K562 (cell line): ENCODE measurements around the gene POLR1A. TPM values are rescaled to one million over a fixed set of nuclear protein-coding genes. Genes with fewer than 3 reads are reported as not detected.

Experiments
- DACH1 ChIP-seq: fragments of 450-650 bp; IDR thresholded peaks from 2 replicates; pipeline ENCODE4 v1.6.1; 2018; ENCODE audit not compliant: partially characterized antibody
- DIDO1 ChIP-seq: fragments of 450-650 bp; IDR thresholded peaks from 2 replicates; pipeline ENCODE4 v1.6.1; 2016; ENCODE audit warnings: low read depth, missing biosample characterization, missing genetic modification characterization
- E2F5 ChIP-seq: sonication (generic); formaldehyde crosslinking; IDR thresholded peaks from 2 replicates; pipeline ENCODE4 v1.8.0; 2022; ENCODE audit warnings: mild to moderate bottlenecking, missing genetic modification reagents
- HDAC2 ChIP-seq: fragments of 450-650 bp; IDR thresholded peaks from 2 replicates; pipeline ENCODE4 v1.6.1; 2016; ENCODE audit warnings: mild to moderate bottlenecking
- HMGN3 ChIP-seq: IDR thresholded peaks from 2 replicates; pipeline ENCODE4 v1.6.1; 2011; ENCODE audit warnings: borderline replicate concordance, low read depth, mild to moderate bottlenecking, mixed read lengths, low read length; ENCODE audit not compliant: insufficient read length; ENCODE audit errors: extremely low read depth
- L3MBTL2 ChIP-seq: fragments of 450-650 bp; IDR thresholded peaks from 2 replicates; pipeline ENCODE4 v1.6.1; 2016; ENCODE audit warnings: mild to moderate bottlenecking, moderate library complexity
- NKRF ChIP-seq: fragments of 450-650 bp; IDR thresholded peaks from 2 replicates; pipeline ENCODE4 v1.6.1; 2016; ENCODE audit warnings: borderline replicate concordance
- NUFIP1 ChIP-seq: fragments of 450-650 bp; IDR thresholded peaks from 2 replicates; pipeline ENCODE4 v1.6.1; 2018; ENCODE audit not compliant: partially characterized antibody
- PKNOX1 ChIP-seq: fragments of 450-650 bp; IDR thresholded peaks from 2 replicates; pipeline ENCODE4 v1.6.1; 2016
- RAD51 ChIP-seq: fragments of 450-650 bp; IDR thresholded peaks from 2 replicates; pipeline ENCODE4 v1.7.1; 2016; ENCODE audit warnings: low read depth, mild to moderate bottlenecking, borderline replicate concordance
- RBM22 ChIP-seq: fragments of 200-400 bp; formaldehyde crosslinking; IDR thresholded peaks from 2 replicates; pipeline ENCODE4 v1.6.1; 2018; ENCODE audit warnings: low read length, low read depth; ENCODE audit not compliant: poor library complexity, severe bottlenecking
- SNRNP70 ChIP-seq: fragments of 200-400 bp; formaldehyde crosslinking; optimal IDR thresholded peaks from 2 replicates; pipeline ENCODE3; 2017; ENCODE audit warnings: low read depth, low read length
- STAT5A ChIP-seq: IDR thresholded peaks from 2 replicates; pipeline ENCODE4 v1.6.1; 2012; ENCODE audit warnings: low read length, inconsistent platforms, borderline replicate concordance
- ZBTB49 ChIP-seq: sonication (generic); formaldehyde crosslinking; IDR thresholded peaks from 2 replicates; pipeline ENCODE4 v1.8.0; 2022; ENCODE audit warnings: missing genetic modification reagents, mild to moderate bottlenecking, borderline replicate concordance
- ZNF140 ChIP-seq: fragments of 250-450 bp; sonication (Bioruptor Pico); IDR thresholded peaks from 2 replicates; pipeline ENCODE4 v1.8.0; 2021; ENCODE audit warnings: moderate library complexity, mild to moderate bottlenecking, inconsistent platforms
- ZNF143 ChIP-seq: sonication (generic); formaldehyde crosslinking; IDR thresholded peaks from 2 replicates; pipeline ENCODE4 v1.9.0; 2022; ENCODE audit warnings: mild to moderate bottlenecking, missing genetic modification reagents
- ZNF146 ChIP-seq: IDR thresholded peaks from one replicate; pipeline ENCODE4 v1.6.1; 2018; ENCODE audit warnings: missing compliant biosample characterization; ENCODE audit not compliant: unreplicated experiment
- ZNF184 ChIP-seq: sonication (generic); formaldehyde crosslinking; IDR thresholded peaks from 2 replicates; pipeline ENCODE4 v1.5.0; 2020; ENCODE audit warnings: missing genetic modification reagents
- polyA plus RNA-seq, 8 experiments: library from polyadenylated mRNA; depleted of rRNA in 4 of 8; stranded (reverse) in 5 of 8; unstranded in 3 of 8; fragments of >200 nt; fragmentation: Nextera tagmentation in 2 of 8; fragmentation: Illumina TruSeq in 1 of 8; extraction: Ambion mirVana in 2 of 8; extraction: Trizol in 1 of 8; gene quantifications; 2 replicates each; pipeline versions ENCODE4 v1.2.1 to v1.2.3, GENCODE V29; 2011 to 2014; ENCODE audit warnings: inconsistent platforms in 1 of 8, missing spikeins in 1 of 8
- total RNA-seq, 7 experiments: library from RNA; depleted of rRNA in 6 of 7; stranded (reverse); fragments of >200 nt in 6 of 7; fragmentation: Illumina TruSeq in 2 of 7; extraction: Trizol in 2 of 7; gene quantifications; 2 replicates each; pipeline versions ENCODE4 v1.2.1 to v1.2.3, GENCODE V29; 2011 to 2021; ENCODE audit warnings: low replicate concordance in 1 of 7
- TF ChIP-seq, protein P1 (sequence below): fragments of 450-650 bp; IDR thresholded peaks from 2 replicates; pipeline ENCODE4 v1.6.1; 2017; ENCODE audit warnings: antibody characterized with exemption
- TF ChIP-seq, protein P2 (sequence below): fragments of 450-650 bp; conservative IDR thresholded peaks from 2 replicates; pipeline ENCODE4 v1.6.1; 2016; ENCODE audit warnings: missing genetic modification characterization, low read depth, mild to moderate bottlenecking, missing compliant biosample characterization, moderate library complexity

POLR1A gene
- total and polyA plus RNA-seq, 9 of the 15 experiments (the other 6 are each of a cell fraction or from before 2014, with no cell fraction given): 3.0 to 72.1 (median 21.8) TPM

GRCh38 chr2:86003967-86004366 lies 101.7 kb downstream of the POLR1A start (continued):
- TF ChIP-seq, protein P1, sequence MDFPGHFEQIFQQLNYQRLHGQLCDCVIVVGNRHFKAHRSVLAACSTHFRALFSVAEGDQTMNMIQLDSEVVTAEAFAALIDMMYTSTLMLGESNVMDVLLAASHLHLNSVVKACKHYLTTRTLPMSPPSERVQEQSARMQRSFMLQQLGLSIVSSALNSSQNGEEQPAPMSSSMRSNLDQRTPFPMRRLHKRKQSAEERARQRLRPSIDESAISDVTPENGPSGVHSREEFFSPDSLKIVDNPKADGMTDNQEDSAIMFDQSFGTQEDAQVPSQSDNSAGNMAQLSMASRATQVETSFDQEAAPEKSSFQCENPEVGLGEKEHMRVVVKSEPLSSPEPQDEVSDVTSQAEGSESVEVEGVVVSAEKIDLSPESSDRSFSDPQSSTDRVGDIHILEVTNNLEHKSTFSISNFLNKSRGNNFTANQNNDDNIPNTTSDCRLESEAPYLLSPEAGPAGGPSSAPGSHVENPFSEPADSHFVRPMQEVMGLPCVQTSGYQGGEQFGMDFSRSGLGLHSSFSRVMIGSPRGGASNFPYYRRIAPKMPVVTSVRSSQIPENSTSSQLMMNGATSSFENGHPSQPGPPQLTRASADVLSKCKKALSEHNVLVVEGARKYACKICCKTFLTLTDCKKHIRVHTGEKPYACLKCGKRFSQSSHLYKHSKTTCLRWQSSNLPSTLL: no peak
- TF ChIP-seq ZNF143 (CRISPR knock-in tag) (peak; percentile 82), RAD51 (peak; percentile 89), ZNF140 (no peak), RBM22 (no peak), SNRNP70 (no peak), DIDO1 (tag) (no peak), PKNOX1 (no peak), NUFIP1 (no peak), STAT5A (no peak), HDAC2 (no peak), ZNF146 (CRISPR knock-in tag) (no peak), NKRF (no peak), ZNF184 (CRISPR knock-in tag) (no peak), ZBTB49 (CRISPR knock-in tag) (no peak), HMGN3 (no peak), DACH1 (no peak), E2F5 (no peak), L3MBTL2 (0 out of 2 replicates have a peak, but pooled peaks have one; percentile 41)
- TF ChIP-seq, protein P2, sequence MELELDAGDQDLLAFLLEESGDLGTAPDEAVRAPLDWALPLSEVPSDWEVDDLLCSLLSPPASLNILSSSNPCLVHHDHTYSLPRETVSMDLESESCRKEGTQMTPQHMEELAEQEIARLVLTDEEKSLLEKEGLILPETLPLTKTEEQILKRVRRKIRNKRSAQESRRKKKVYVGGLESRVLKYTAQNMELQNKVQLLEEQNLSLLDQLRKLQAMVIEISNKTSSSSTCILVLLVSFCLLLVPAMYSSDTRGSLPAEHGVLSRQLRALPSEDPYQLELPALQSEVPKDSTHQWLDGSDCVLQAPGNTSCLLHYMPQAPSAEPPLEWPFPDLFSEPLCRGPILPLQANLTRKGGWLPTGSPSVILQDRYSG (tag): no peak
